HG02852 (cell line): ENCODE results near the gene CHCHD6.

Source experiments
- ATAC-seq: cut with Tn5 transposase; IDR thresholded peaks from one replicate; pipeline ENCODE4 v1.9.1; 2021; ENCODE audit warnings: mild to moderate bottlenecking, moderate library complexity; ENCODE audit not compliant: unreplicated experiment

CHCHD6 gene

GRCh38 chr3:126968391-126969390, 264.7 kb downstream of the CHCHD6 start:
- ATAC-seq, result no peak

- no peak for ATAC-seq
Observed at GRCh38 chr3:126969586-126969985, 265.5 kb downstream of the CHCHD6 start.

GRCh38 chr3:126970101-126970500, 266.1 kb downstream of the CHCHD6 start:
- no peak for ATAC-seq

GRCh38 chr3:126970921-126971320, 266.9 kb downstream of the CHCHD6 start:
- ATAC-seq, result no peak

- no peak for ATAC-seq
Observed at GRCh38 chr3:126971891-126972351, 267.9 kb downstream of the CHCHD6 start.

GRCh38 chr3:126972866-126973265, 268.8 kb downstream of the CHCHD6 start:
- ATAC-seq, result no peak

- ATAC-seq, result no peak
Observed at GRCh38 chr3:126973814-126974213, 269.8 kb downstream of the CHCHD6 start.

- ATAC-seq, result no peak
Observed at GRCh38 chr3:126974756-126975155, 270.7 kb downstream of the CHCHD6 start.

GRCh38 chr3:126976906-126977305, 272.9 kb downstream of the CHCHD6 start:
- ATAC-seq, result no peak

GRCh38 chr3:126977821-126978220, 273.8 kb downstream of the CHCHD6 start:
- ATAC-seq, result no peak

- no peak for ATAC-seq
Observed at GRCh38 chr3:126978291-126978690, 274.3 kb downstream of the CHCHD6 start.

GRCh38 chr3:126979046-126979628, 275.1 kb downstream of the CHCHD6 start:
- ATAC-seq, result no peak

- no peak for ATAC-seq
Observed at GRCh38 chr3:126980266-126980811, 276.3 kb downstream of the CHCHD6 start.

- ATAC-seq, result peak; percentile 40
Observed at GRCh38 chr3:126982126-126982470, 278.1 kb downstream of the CHCHD6 start.

- ATAC-seq, result peak; percentile 70
Observed at GRCh38 chr3:126982471-126983175, 278.6 kb downstream of the CHCHD6 start, which contains the start of gene PLXNA1. PLXNA1 (plus strand) TSS chr3:126983115; CDS start chr3:126988594, 5,479 bp downstream.

- ATAC-seq, result no peak
Observed at GRCh38 chr3:126983276-126983652, 279.2 kb downstream of the CHCHD6 start.

GRCh38 chr3:126983653-126984390, 279.8 kb downstream of the CHCHD6 start:
- no peak for ATAC-seq

- ATAC-seq, result no peak
Observed at GRCh38 chr3:126984391-126985131, 280.5 kb downstream of the CHCHD6 start.

GRCh38 chr3:126985132-126985985, 281.3 kb downstream of the CHCHD6 start:
- no peak for ATAC-seq
